ENCODE measurements around the gene EIF2D. TPM values are rescaled to one million over a fixed set of nuclear protein-coding genes. Genes with fewer than 3 reads are reported as not detected.

Gene EIF2D, protein sequence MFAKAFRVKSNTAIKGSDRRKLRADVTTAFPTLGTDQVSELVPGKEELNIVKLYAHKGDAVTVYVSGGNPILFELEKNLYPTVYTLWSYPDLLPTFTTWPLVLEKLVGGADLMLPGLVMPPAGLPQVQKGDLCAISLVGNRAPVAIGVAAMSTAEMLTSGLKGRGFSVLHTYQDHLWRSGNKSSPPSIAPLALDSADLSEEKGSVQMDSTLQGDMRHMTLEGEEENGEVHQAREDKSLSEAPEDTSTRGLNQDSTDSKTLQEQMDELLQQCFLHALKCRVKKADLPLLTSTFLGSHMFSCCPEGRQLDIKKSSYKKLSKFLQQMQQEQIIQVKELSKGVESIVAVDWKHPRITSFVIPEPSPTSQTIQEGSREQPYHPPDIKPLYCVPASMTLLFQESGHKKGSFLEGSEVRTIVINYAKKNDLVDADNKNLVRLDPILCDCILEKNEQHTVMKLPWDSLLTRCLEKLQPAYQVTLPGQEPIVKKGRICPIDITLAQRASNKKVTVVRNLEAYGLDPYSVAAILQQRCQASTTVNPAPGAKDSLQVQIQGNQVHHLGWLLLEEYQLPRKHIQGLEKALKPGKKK
- total RNA-seq (2016; rRNA removed; fragmentation: Illumina TruSeq; extraction: Trizol), result 45.1 and 47.5 TPM in 2 replicates
- 43.1 and 44.2 TPM in 2 replicates for total RNA-seq (2016; cell fraction: cytosol; rRNA removed; fragmentation: Illumina TruSeq; extraction: Trizol; ENCODE audit: low read depth)
- 44.4 and 45.6 TPM in 2 replicates for total RNA-seq (2016; cell fraction: insoluble cytoplasmic fraction; rRNA removed; fragmentation: Illumina TruSeq; extraction: Trizol)
- total RNA-seq (2016; cell fraction: membrane; rRNA removed; fragmentation: Illumina TruSeq; extraction: Trizol), result 66.4 and 71.1 TPM in 2 replicates
- 33.0 and 33.9 TPM in 2 replicates for total RNA-seq (2016; cell fraction: nucleus; rRNA removed; fragmentation: Illumina TruSeq; extraction: Trizol)
- 61.1 and 64.9 TPM in 2 replicates for polyA plus RNA-seq (2011; rRNA removed)
- 57.5 and 59.2 TPM in 2 replicates for polyA plus RNA-seq (2011; cell fraction: cytosol; rRNA removed)
- 50.4 and 55.0 TPM in 2 replicates for polyA plus RNA-seq (2011; cell fraction: nucleus; rRNA removed)
- polyA plus RNA-seq (2012), result 35.2 and 37.1 TPM in 2 replicates
- polyA plus RNA-seq (2016; cell fraction: cytosol; fragmentation: Illumina TruSeq; extraction: Trizol; ENCODE audit: low read depth), result 51.1 and 52.3 TPM in 2 replicates
- 56.4 and 58.1 TPM in 2 replicates for polyA plus RNA-seq (2016; cell fraction: insoluble cytoplasmic fraction; fragmentation: Illumina TruSeq; extraction: Trizol; ENCODE audit: low read depth)
- polyA plus RNA-seq (2016; cell fraction: membrane; fragmentation: Illumina TruSeq; extraction: Trizol; ENCODE audit: low read depth), result 76.1 and 77.6 TPM in 2 replicates
- 56.2 and 57.6 TPM in 2 replicates for polyA plus RNA-seq (2016; cell fraction: nucleus; fragmentation: Illumina TruSeq; extraction: Trizol; ENCODE audit: insufficient read depth, low read depth)
- polyA minus RNA-seq (2011; rRNA and poly(A)+ RNA removed; ENCODE audit: low replicate concordance), result 48.8 and 93.5 TPM in 2 replicates
- polyA minus RNA-seq (2011; cell fraction: cytosol; rRNA and poly(A)+ RNA removed), result 21.5 and 22.3 TPM in 2 replicates
- 31.9 and 36.3 TPM in 2 replicates for polyA minus RNA-seq (2011; cell fraction: nucleus; rRNA and poly(A)+ RNA removed)
- Bru-seq, nascent RNA, result percentile 72 among the genes with signal in this experiment
- percentile 64 among the genes with signal in this experiment for BruChase-seq, experiment 1, labeled RNA remaining after a 6-hour chase
- BruChase-seq, experiment 2, labeled RNA remaining after a 2-hour chase, result percentile 73 among the genes with signal in this experiment
- long read RNA-seq, experiment 1, transcript EIF2D-201 (15 exons, 2,005 nt), result major isoform, 76 of 89 reads
- long read RNA-seq, experiment 1, partial matches to known transcripts, result 5 of 89 reads
- long read RNA-seq, experiment 1, other reads (novel, unspliced or antisense), result 8 of 89 reads
- long read RNA-seq, experiment 2, transcript EIF2D-201 (15 exons, 2,005 nt), result major isoform, 42 of 82 reads
- long read RNA-seq, experiment 2, partial matches to known transcripts, result 23 of 82 reads
- long read RNA-seq, experiment 2, other reads (novel, unspliced or antisense), result 17 of 82 reads

DNA sequence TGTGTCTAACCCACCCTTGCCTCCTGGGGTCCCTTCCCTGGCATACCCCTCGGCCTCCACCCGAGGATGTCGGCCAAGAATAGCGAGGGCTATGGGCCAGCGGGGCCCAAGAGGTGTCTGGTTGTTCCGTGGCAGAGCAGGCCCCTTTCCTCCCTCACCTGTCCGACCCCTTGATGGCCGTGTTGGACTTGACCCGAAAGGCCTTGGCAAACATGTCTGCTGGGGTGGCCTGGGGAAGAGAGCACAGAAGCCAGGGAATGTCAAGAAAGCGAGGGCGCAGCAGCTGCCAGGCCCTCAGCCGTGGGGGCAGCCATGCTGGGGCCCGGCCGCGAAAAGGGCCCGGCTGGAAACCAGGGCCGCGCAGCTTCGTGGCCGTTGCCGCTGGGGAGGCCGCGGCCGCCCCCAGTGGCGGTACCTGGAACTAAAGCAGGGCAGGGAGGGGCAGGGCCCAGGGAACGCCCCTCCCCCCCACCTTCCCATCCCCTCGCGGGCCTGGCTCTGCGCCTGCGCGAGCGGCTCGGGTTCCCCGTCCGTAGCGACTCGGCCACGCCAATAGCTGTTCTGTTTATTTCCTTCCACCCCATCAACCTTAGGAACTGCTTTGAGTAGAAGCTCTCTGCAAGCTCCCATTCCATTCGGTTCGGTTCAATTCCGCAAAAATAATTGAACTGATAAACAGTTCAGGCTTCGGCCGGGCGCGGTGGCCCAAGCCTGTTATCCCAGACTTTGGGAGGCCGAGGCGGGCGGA is at the start of gene EIF2D:
Gene EIF2D, minus strand, starts transcription at position 337 of the 748 bp plus-strand sequence. Its CDS starts 123 bp downstream, at position 214.
- H3K9ac ChIP-seq (ENCODE audit: insufficient read depth, low read depth, low read length), result peak within 1 kb of the TSS; percentile 94
- CTCF ChIA-PET (ENCODE audit: low intra/inter-chr PET ratio, low total read pairs), result no interaction called here
- POLR2A ChIA-PET, result interaction anchor here (0.6 to 2.9 kb wide), 12 partner anchors 8 to 184 kb away, joined by 3 to 19 read pairs (median 4); partner anchors contain the start of genes DYRK3, IKBKE and MAPKAPK2
- peak within 1 kb of the TSS; percentile 93 for H3K27ac ChIP-seq (ENCODE audit: extremely low read length, insufficient read depth, low read length)
- peak within 1 kb of the TSS; percentile 83 for H3K4me2 ChIP-seq (ENCODE audit: low read depth, low read length)
- H3K27me3 ChIP-seq (ENCODE audit: control insufficient read depth in 1 of 2, insufficient read depth in 2 of 2, low read length in 2 of 2), result no peaks in the 10 kb centered on the region
- H4K20me1 ChIP-seq (ENCODE audit: insufficient read depth, low read length), result no peaks in the 10 kb centered on the region
- peaks cover 13% of the 10 kb centered on the region for H3K79me2 ChIP-seq (ENCODE audit: insufficient read depth, low read length)
- intact Hi-C loops (cut with micrococcal nuclease; ENCODE audit: unreplicated experiment), result loop anchor here (1.0 to 5.0 kb wide), 2 partner anchors 22 to 70 kb away; partner anchors contain the start of gene MAPKAPK2
- peaks cover 10% of the 10 kb centered on the region for H3K4me1 ChIP-seq (ENCODE audit: insufficient read depth, low read length)
- BruUV-seq (replicated peaks), result no TSS peak
- H3K9me3 ChIP-seq (ENCODE audit: low read length), result no peaks in the 10 kb centered on the region
- WGBS (ENCODE audit: low lambda C conversion rate), result 16% methylated on average over 24 of the region's 48 CpGs
- in situ Hi-C loops (cut with HindIII; ENCODE audit: extremely low pct_ligation_motif_present, low pct_unique_long_range_greater_than_20kb), result no loop called here
- DNase-seq (ENCODE audit: low spot score) (peak; percentile 85), ATAC-seq (peak; percentile 97), FAIRE-seq (peak; percentile 52)
- H2AFZ ChIP-seq (ENCODE audit: low read length), result peak within 1 kb of the TSS; percentile 79
- H3K36me3 ChIP-seq (replicated peaks in 1 of 2; ENCODE audit: control insufficient read depth in 1 of 2, insufficient read depth in 2 of 2, low read length in 2 of 2), result peaks cover 0 to 20% of the 10 kb centered on the region in 2 experiments; a peak in 3 of 5 replicates
- H3K4me3 ChIP-seq (replicated peaks in 1 of 3; ENCODE audit: insufficient read depth in 1 of 3, low read depth in 2 of 3, low read length in 3 of 3), result peak within 1 kb of the TSS; percentile 85 to 88 (median 88)
- TF ChIP-seq, protein P1, sequence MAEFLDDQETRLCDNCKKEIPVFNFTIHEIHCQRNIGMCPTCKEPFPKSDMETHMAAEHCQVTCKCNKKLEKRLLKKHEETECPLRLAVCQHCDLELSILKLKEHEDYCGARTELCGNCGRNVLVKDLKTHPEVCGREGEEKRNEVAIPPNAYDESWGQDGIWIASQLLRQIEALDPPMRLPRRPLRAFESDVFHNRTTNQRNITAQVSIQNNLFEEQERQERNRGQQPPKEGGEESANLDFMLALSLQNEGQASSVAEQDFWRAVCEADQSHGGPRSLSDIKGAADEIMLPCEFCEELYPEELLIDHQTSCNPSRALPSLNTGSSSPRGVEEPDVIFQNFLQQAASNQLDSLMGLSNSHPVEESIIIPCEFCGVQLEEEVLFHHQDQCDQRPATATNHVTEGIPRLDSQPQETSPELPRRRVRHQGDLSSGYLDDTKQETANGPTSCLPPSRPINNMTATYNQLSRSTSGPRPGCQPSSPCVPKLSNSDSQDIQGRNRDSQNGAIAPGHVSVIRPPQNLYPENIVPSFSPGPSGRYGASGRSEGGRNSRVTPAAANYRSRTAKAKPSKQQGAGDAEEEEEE (CRISPR knock-in tag; IDR thresholded peaks at IDR 0.05; ENCODE audit: borderline replicate concordance), result no peak
- TF ChIP-seq ZNF660 (CRISPR knock-in tag; IDR thresholded peaks at IDR 0.05; ENCODE audit: borderline replicate concordance, low read depth), result no peak
- TF ChIP-seq NR2F6 (IDR thresholded peaks at IDR 0.05), result no peak
- peak; percentile 67 for TF ChIP-seq NR2F6 (CRISPR knock-in tag; IDR thresholded peaks at IDR 0.05)
- peak; percentile 89 for TF ChIP-seq HNRNPK (IDR thresholded peaks at IDR 0.05; ENCODE audit: low read depth, low read length, poor library complexity, severe bottlenecking)
- no peak for TF ChIP-seq TAF15 (IDR thresholded peaks at IDR 0.05; ENCODE audit: low read depth, low read length, poor library complexity, severe bottlenecking)
- TF ChIP-seq HNRNPL (IDR thresholded peaks at IDR 0.05; ENCODE audit: low read depth, low read length), result peak; percentile 73; the same call in 1 of the 2 replicates
- no peak for TF ChIP-seq ZNF292 (CRISPR knock-in tag; IDR thresholded peaks at IDR 0.05; ENCODE audit: borderline replicate concordance, low read depth)
- TF ChIP-seq CEBPG (CRISPR knock-in tag; IDR thresholded peaks at IDR 0.05), result no peak; the same call in 1 of the 2 replicates
- TF ChIP-seq RBFOX2 (IDR thresholded peaks at IDR 0.05; ENCODE audit: low read depth, low read length), result peak; percentile 94
- TF ChIP-seq MTF1 (CRISPR knock-in tag; IDR thresholded peaks at IDR 0.05), result peak; percentile 65; the same call in 1 of the 2 replicates
- TF ChIP-seq BRD4 (CRISPR knock-in tag; IDR thresholded peaks at IDR 0.05), result peak; percentile 100
- TF ChIP-seq ZNF17 (CRISPR knock-in tag; IDR thresholded peaks at IDR 0.05), result no peak
